Left cardiac atrium (tissue), 4 donors: ENCODE data around the gene N4BP2L1. TPM values are rescaled to one million over a fixed set of nuclear protein-coding genes. Genes with fewer than 3 reads are reported as not detected.
A peak's percentile ranks its signal among the peaks of the same experiment; 100 is the strongest.
"Not testable (repeated sequence)": the region's sequence is repeated elsewhere in the genome, so short reads cannot be mapped to it uniquely, and the experiment has no call there.

Source experiments
- ATAC-seq, 2 donors: fragments of 200-7000 bp; cut with Tn5 transposase; one replicate each; pipeline ENCODE4 v1.9.1; 2020; ENCODE audit warnings: mild to moderate bottlenecking in 2 of 2, moderate library complexity in 2 of 2
- DNase-seq: peaks from one replicate; pipeline ENCODE4 v3.0.0-alpha.2; 2020
- intact Hi-C, 2 donors: fragments of 100-400 bp; cut with DNase I; formaldehyde crosslinking; loops; one replicate each; pipeline versions ENCODE4 v1.14.1 to v1.15.1; 2022 to 2023
- total RNA-seq, 2 donors: library from RNA; stranded (reverse); fragmentation: NEBNext Ultra II Directional; extraction: Animal tissue kit (Norgen Biotek cat#: 25700); gene quantifications; one replicate each; pipeline ENCODE4 v1.2.1, GENCODE V29; 2021
- donor health status: DM: no; HTN: yes; CAD: no.
- donor health status: DM: no; HTN: yes; CAD: no; lungs with severe emphysema.
- donor health status: DM: yes; HTN: yes; CAD: no.
- donor health status: Dilated cardiomyopathy.

The N4BP2L1 gene
- total RNA-seq, 2 donors from 2014 or later: 4.7 to 6.7 TPM

DNA sequence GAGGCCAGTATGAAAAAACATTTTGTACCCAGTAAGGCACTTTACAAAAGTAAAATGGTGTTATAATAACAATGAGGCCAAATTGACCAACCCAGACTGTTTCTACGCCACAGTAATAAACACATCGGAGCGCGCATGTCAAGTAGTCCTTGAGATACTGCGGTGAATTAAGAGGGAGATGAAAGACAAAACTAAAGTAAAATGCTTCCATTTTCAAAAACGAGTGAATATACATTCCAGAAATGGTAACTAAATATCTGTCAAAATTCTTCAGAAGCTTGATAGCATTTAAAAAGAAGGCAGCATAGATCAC is 19.0 kb downstream of the N4BP2L1 start:
- ATAC-seq (no peak), DNase-seq (no peak)
- intact Hi-C loops: no loop called here

DNA sequence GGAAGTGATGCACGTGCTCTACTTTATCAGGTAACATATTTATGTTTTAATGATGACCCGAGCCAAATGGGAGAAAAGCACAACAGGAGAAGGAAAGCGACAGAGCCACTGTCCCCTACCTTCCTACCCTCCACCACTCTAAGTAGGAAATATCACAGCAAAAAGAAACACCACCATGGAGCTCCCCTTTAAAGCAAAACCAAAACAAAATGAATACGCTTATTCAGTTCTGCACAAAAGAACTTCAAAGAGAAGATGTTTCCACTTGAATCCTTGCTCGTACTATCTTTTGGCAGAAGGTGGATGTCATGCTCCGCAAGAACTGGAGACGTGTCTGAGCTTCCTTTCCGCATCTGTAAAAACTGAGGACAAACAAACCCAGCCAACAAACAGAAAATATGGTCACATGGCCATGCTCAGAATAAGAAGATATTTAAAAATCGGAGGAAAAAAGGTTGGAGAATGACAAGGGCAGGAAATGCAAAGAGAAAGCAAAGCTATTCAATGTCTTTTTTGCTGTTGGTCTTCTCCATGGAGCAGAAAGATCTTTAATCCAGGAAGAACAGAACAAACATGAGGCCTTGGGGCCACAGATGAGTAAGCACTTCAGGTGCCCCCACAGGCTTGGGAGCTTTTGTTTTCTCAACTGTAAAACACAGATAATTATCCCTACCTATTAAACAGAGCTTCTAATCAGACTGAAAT is 19.5 kb downstream of the N4BP2L1 start:
- intact Hi-C loops: no loop called here
- DNase-seq: no peak
- no peak for ATAC-seq

DNA sequence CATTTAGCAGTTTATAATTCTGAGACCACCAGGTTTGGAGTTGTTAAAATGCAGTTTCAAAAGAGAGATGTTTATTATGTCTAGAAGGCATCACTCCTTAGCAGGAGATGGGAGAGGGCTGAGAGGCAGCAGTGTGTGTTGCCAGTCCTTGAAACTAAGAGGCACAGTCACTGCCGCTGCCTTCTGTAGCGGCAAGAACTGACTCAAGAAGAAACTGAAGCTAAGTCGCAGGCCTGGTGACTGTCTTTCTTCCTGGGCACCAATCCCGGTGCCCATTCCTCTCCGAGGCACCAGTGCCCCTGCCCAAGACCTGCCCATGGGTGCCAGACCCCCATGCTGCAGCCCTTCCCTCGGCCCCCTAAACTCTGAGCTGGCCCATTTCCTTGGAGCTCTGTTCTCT is 20.1 kb downstream of the N4BP2L1 start:
- intact Hi-C loops: no loop called here
- ATAC-seq (no peak), DNase-seq (no peak)

DNA sequence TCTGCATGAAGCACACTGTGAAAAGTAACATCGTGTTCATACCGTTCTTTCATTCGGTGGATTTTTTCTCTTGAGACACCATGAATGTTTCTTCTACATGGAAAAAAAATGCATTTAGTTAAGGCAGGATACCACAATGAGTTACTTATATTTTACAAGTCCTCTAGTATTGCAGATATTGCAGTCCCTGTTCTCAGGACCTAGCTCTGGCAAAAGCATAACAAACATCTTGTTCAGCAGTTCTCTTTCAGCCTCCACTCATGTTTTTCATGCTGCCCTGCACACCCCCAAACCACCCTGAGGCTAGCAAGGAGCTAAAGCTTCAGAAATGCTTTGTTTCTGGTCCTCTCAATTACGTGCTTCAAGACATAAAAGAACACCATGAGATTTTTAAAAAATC is 24.8 kb downstream of the N4BP2L1 start:
- intact Hi-C loops: no loop called here
- ATAC-seq (no peak), DNase-seq (no peak)

DNA sequence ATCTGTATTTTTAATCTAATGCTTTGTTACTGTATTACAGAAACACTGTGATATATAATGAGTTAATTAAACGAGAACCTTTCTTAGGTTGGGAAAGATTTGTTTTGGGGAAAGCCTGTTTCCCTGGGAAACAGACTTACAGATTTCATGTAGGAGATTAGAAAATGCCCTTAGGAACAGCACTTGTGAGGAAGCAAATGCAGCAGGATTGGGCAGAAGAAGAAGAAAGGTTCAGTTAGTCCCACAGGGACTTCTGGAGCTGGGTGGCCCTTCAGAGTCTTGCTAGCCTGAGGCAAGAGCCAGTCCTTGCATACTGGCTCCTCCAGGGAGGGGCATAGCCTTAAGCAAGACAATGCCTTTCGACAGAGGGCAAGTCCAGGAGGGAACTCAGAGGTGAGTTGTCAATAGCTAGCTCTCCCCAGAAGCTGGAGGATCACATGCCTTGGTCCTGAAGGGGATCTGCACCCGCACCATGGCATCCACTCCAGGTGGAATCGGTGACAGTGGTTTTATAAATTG is 36.8 kb downstream of the N4BP2L1 start:
- ATAC-seq (no peak), DNase-seq (no peak)
- intact Hi-C loops: no loop called here

DNA sequence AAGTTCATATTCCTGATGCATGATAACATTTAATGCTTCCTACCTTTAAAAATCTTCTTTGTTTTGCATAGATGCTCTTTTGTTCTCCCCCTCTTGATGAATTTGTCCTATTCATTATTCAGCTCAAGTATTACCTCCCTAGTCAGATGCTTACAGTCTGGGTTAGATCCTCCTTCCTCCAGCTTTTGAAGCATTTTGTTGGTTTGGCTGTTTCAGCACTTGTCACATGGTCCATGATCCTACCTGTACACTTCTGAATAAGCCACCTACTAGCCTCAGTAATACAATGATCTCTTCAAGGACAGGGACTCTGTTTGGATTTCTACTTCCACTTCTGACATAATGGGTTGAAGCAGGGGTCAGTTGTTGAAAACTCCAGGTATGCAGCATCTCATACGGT is 37.4 kb downstream of the N4BP2L1 start:
- DNase-seq (no peak), ATAC-seq (no peak)
- intact Hi-C loops: no loop called here

DNA sequence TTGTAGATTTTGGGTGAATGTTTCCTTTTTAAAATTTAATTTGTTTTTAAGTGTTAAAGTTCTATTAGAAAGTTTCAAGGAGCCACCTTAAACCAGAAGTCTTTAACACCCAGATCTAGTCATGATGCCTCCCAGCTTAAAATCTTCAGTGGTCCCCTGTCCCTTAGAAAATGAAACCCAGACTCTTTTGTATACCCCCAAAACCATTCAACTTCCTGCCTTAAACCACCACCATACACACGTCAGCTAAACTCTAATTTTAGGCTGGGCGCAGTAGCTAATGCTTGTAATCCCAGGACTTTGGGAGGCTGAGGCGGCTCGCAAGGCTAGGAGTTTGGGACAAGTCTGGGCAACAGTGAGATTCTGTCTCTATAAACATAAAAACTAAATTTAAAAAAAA is 37.9 kb downstream of the N4BP2L1 start:
- DNase-seq (no peak), ATAC-seq (no peak)
- intact Hi-C loops: no loop called here

DNA sequence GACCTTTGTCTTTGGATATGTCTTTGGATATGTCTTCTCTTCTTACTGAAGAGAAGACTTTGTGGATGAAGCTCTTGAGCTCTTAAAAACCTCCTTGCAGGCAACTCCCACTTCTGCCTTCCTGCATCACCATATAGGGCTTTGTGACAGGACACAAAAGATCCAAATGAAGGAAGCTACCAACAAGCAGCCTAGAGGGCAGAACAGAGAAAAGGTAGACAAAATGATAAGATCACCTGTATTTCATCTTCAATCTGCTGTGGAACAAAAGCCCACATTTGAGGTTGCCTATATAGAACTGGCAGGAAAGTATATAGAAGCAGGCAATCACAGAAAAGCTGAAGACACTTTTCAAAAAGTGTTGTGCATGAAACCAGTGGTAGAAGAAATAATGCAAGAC is 42.5 kb downstream of the N4BP2L1 start:
- no peak for DNase-seq
- intact Hi-C loops: no loop called here
- ATAC-seq: no peak

DNA sequence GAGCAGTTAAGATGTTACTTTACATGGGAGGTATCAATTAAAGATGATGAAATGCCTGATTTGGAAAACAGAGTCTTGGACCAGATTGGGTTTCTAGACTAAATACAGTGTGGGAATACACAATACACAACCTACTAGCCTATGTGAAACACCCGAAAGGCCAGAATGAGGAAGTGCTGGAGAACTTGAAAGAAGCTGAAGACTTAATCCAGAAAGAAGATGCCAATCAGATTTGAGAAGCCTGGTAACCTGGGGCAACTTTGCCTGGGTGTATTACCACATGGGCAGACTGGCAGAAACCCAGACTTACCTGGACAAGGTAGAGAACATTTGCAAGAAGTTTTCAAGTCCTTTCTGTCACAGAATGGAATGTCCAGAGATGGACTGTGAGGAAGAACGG is 43.2 kb downstream of the N4BP2L1 start:
- DNase-seq (no peak), ATAC-seq (no peak)
- intact Hi-C loops: loop anchor here (5.0 kb wide), 2 partner anchors 188 to 198 kb away; no protein-coding TSS in a partner anchor

DNA sequence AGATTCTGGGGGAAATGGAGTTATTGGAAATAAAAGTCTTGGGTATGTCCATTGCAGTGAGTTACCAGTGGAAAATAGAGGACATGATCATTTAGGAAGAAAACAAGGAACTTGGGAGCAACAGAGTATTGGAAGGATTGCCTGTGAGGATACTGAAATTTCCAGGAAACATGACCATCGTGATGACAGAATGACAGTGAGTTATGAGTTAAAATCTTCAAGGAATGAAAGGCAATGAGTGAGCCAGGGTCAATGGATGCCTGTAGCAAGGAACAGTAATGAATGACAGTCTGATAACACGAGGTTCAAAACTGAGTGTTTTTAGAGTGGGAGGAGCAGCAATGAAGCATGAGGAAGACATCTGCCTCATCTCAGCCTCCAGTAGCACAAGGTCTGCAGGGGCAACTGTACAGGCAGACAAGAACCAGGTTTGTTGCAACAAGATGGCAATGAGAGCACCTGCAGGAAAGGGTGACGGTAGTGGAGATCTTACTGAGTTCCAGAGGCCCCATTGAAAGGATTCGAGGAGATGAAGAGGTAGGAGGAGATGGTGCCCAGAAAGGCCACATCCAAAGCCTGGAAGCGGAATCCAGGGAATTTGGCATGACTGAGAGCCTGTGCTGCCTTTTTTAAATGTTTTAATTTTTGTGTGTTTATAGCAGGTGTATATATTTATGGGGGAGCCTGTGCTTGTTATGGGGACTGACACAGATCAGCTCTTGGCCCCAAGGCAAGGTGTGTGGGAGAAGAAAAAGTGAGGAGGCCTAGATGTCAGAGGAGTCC is 43.9 kb downstream of the N4BP2L1 start:
- intact Hi-C loops: loop anchor here (5.0 kb wide), 2 partner anchors 188 to 198 kb away; no protein-coding TSS in a partner anchor
- ATAC-seq (no peak), DNase-seq (no peak)

DNA sequence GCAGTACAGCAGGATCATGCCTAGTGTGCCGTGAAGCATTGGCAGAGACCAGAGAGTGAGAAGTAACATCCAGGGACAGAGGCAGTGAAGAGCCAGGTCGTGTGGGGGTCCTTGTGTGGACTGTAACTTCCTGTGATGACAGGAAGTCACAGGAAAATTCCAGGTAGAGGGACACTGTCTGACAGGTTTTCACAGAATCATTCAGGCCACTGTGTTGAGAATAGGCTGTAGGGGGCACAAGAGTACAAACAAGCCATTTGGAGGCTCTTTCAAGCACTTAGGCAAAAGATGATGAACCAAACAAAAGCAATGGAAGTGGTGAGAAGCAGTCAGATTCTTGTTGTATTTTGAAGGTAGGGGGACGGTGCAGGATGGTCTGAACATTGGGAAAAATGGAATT is 46.4 kb downstream of the N4BP2L1 start:
- ATAC-seq: peak; percentile 59 to 61
- no peak for DNase-seq
- intact Hi-C loops: loop anchor here (5.0 kb wide), 2 partner anchors 191 to 201 kb away; no protein-coding TSS in a partner anchor

DNA sequence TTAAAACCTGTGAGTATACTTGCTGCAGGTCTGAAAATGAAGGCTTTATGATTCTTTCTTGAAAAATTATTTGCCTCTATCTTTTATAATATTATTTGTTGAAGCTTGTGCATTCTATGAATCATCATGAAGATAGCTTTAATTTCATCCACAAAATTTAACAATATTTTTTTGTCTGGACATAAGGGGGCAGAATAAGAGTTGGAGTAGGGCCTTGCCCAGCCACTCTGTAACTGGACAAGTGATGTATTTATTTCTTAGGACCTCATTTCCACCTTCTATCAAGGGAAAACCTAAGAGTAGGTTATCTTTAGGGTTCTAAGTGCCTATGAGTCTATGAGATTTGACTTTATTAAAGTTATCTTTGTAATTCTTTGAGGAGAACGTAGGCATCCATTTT is 49.9 kb downstream of the N4BP2L1 start:
- DNase-seq: no peak
- no peak for ATAC-seq
- intact Hi-C loops: no loop called here

DNA sequence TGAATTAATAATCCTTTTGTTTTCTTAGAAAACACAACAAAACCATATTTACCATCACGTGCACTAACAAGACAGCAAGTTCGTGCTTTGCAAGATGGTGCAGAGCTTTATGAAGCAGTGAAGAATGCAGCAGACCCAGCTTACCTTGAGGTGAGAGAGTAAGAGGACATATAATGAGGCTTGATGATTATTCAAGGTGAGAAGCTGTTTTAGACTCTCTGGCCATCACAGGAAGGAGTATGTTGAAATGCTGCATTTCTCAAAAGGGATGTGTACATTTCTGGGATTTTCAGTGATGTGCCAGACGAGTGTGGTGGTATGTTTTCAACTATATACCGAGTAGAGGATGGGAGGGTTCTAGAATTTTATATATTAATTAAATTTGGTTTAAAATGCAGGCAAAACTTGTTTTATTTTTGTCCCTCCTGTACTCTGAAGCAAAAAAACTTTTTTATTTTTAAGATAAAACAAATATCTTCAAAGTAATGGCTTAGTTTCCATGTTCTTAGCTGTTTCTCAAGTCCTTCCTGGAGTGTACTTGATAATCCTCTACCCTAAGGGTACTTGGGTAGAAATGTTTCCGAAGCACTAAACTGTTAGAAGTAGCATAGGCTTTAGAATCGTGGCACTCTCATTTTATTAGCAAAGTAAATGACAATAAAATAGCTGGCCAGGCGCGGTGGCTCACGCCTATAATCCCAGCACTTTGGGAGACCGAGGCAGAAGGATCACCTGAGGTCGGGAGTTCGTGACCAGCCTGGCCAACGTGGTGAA is 51.1 kb downstream of the N4BP2L1 start:
- ATAC-seq (no peak), DNase-seq (no peak)
- intact Hi-C loops: no loop called here

DNA sequence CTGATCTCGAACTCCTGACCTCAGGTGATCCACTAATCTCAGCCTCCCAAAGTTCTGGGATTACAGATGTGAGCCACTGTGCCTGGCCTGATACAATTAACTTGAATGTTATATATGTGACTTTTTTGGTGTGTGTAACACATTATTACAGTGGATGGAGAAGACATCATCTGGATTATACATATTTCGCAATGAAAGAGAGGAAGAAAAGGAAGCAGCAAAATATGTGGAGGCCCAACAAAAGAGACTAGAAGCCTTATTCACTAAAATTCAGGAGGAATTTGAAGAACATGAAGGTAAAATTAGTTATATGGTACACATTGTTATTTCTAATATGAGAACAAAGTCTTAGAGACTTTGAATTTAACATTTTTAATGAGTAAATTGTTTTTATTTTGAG is 57.1 kb downstream of the N4BP2L1 start:
- intact Hi-C loops: no loop called here
- no peak for DNase-seq
- no peak for ATAC-seq

DNA sequence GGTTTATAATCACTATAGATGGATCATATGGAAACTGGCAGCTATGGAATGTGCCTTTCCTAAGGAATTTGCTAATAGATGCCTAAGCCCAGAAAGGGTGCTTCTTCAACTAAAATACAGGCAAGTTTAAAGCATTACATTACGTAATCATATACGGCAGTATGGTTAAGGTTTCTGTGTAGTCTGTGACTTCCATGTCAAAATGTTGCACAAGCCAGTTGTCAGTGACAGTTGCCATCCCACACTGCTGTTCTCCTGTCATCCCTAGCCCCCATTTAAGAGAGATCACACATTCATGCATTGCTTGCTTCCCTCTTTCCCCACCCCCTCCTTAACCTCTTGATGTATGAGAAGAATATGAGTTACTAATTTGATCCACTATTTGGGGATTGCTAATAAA is 65.4 kb downstream of the N4BP2L1 start:
- intact Hi-C loops: no loop called here
- DNase-seq (no peak), ATAC-seq (no peak)

DNA sequence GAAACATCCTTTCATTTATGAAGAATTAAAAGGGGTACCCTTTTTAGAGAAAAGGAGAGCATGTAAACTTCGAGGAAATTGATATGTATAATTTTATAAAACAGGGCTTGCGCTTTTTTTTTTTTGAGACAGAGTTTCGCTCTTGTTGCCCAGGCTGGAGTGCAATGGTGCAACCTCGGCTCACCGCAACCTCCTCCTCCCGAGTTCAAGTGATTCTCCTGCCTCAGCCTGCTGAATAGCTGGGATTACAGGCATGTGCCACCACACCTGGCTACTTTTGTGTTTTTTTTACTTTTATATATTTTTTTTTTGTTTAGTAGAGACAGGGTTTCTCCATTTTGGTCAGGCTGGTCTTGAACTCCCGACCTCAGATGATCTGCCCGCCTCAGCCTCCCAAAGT is 72.0 kb downstream of the N4BP2L1 start:
- ATAC-seq, intact Hi-C loops, DNase-seq: not testable (repeated sequence)

DNA sequence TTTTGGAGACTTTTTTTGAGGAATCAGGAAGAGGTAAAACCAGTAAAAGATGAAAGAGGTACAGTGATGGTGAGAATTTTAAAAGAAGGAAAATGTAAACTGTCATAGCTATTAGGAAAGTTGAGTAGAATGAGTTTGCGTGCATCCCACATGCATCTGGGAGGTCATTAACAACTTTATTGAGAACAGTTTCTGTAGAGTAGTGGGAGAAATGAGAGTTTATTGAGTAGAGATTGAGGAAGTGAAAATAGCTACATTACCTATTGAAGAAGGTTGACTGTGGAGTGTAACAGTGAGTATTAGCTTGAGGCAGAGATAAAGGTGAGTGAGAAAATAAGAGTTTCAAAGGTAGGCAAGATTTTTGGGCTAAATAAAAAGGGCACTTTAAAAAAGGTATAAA is 73.9 kb downstream of the N4BP2L1 start:
- no peak for DNase-seq
- intact Hi-C loops: no loop called here
- no peak for ATAC-seq

DNA sequence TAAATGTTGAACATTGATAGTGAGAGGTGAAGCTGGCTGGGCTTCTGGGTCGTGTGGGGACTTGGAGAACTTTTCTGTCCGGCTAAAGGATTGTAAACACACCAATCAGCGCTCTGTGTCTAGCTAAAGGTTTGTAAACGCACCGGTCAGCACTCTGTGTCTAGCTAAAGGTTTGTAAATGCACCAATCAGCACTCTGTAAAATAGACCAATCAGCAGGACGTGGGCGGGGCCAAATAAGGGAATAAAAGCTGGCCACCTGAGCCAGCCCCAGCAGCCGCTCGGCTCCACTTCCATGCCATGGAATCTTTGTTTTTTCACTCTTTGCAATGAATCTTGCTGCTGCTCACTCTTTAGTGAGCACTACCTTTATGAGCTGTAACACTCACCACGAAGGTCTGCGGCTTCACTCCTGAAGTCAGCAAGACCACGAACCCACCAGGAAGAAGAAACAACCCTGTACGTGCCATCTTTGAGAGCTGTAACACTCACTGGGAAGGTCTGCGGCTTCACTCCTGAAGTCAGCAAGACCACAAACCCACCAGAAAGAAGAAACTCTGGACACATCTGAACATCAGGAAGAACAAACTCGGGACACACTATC is 77.0 kb downstream of the N4BP2L1 start:
- ATAC-seq, DNase-seq, intact Hi-C loops: not testable (repeated sequence)
